HepG2 (cell line): ENCODE results near the gene PRR19. TPM values are rescaled to one million over a fixed set of nuclear protein-coding genes. Genes with fewer than 3 reads are reported as not detected.

ENCODE experiments used
- AKNA ChIP-seq: sonication (generic); formaldehyde crosslinking; IDR thresholded peaks from 2 replicates; pipeline ENCODE4 v1.4.0; 2020; ENCODE audit warnings: missing genetic modification reagents, borderline replicate concordance
- NR2F2 ChIP-seq: IDR thresholded peaks from 2 replicates; pipeline ENCODE4 v1.6.1; 2012; ENCODE audit warnings: low read depth, inconsistent platforms, borderline replicate concordance
- PATZ1 ChIP-seq: sonication (generic); formaldehyde crosslinking; IDR thresholded peaks from 2 replicates; pipeline ENCODE4 v1.4.0; 2020; ENCODE audit warnings: missing genetic modification reagents
- POLR2A ChIP-seq, 2 experiments: IDR thresholded peaks; 2 replicates each; pipeline ENCODE4 v1.6.1; 2011; ENCODE audit warnings: low read depth in 2 of 2, low read length in 2 of 2, mild to moderate bottlenecking in 1 of 2, moderate library complexity in 1 of 2; ENCODE audit not compliant: insufficient read depth in 1 of 2
- TARDBP ChIP-seq: sonication (generic); formaldehyde crosslinking; IDR thresholded peaks from 2 replicates; pipeline ENCODE4 v1.8.0; 2022; ENCODE audit warnings: mild to moderate bottlenecking, missing genetic modification reagents
- YEATS4 ChIP-seq: sonication (generic); formaldehyde crosslinking; IDR thresholded peaks from 2 replicates; pipeline ENCODE4 v1.4.0; 2020; ENCODE audit warnings: missing genetic modification reagents, borderline replicate concordance
- ZKSCAN8 ChIP-seq: IDR thresholded peaks from 2 replicates; pipeline ENCODE4 v1.6.1; 2016; ENCODE audit warnings: borderline replicate concordance, missing genetic modification reagents, missing compliant biosample characterization
- ZNF569 ChIP-seq: sonication (generic); formaldehyde crosslinking; IDR thresholded peaks from 2 replicates; pipeline ENCODE4 v1.5.0; 2020; ENCODE audit warnings: mild to moderate bottlenecking, missing genetic modification reagents, moderate library complexity, borderline replicate concordance
- ZNF788 ChIP-seq: sonication (generic); formaldehyde crosslinking; IDR thresholded peaks from 2 replicates; pipeline ENCODE4 v1.5.0; 2020; ENCODE audit warnings: mild to moderate bottlenecking, missing genetic modification reagents, borderline replicate concordance
- polyA plus RNA-seq, 8 experiments: library from polyadenylated mRNA; depleted of rRNA in 3 of 8; stranded (reverse) in 7 of 8; unstranded in 1 of 8; fragments of >200 nt; fragmentation: Illumina TruSeq in 4 of 8; extraction: Trizol in 4 of 8; gene quantifications; 2 replicates each; pipeline versions ENCODE4 v1.2.1 to v1.2.3, GENCODE V29; 2011 to 2016; ENCODE audit warnings: low read depth in 4 of 8, missing spikeins in 1 of 8, mixed read lengths in 1 of 8; ENCODE audit not compliant: insufficient read depth in 1 of 8
- total RNA-seq, 5 experiments: library from RNA; depleted of rRNA; stranded (reverse); fragments of >200 nt; fragmentation: Illumina TruSeq; extraction: Trizol; gene quantifications; 2 replicates each; pipeline ENCODE4 v1.2.3, GENCODE V29; 2016; ENCODE audit warnings: low read depth in 1 of 5
- TF ChIP-seq, protein P1 (sequence below): sonication (generic); formaldehyde crosslinking; IDR thresholded peaks from 2 replicates; pipeline ENCODE4 v1.5.0; 2020; ENCODE audit warnings: mild to moderate bottlenecking, missing genetic modification reagents
- TF ChIP-seq, protein P2 (sequence below): sonication (generic); formaldehyde crosslinking; conservative IDR thresholded peaks from 2 replicates; pipeline ENCODE4 v1.4.0; 2020; ENCODE audit warnings: mild to moderate bottlenecking, missing genetic modification reagents, moderate library complexity
- TF ChIP-seq, protein P3 (sequence below): sonication (generic); formaldehyde crosslinking; IDR thresholded peaks from 2 replicates; pipeline ENCODE4 v1.9.0; 2022; ENCODE audit warnings: missing genetic modification reagents, mild to moderate bottlenecking, borderline replicate concordance

Gene PRR19
- total and polyA plus RNA-seq, 2 of the 13 experiments (the other 11 are each of a cell fraction or from before 2014, with no cell fraction given) = 0.21 to 0.33 TPM

- no peak for TF ChIP-seq AKNA (CRISPR knock-in tag)
- TF ChIP-seq, protein P1, sequence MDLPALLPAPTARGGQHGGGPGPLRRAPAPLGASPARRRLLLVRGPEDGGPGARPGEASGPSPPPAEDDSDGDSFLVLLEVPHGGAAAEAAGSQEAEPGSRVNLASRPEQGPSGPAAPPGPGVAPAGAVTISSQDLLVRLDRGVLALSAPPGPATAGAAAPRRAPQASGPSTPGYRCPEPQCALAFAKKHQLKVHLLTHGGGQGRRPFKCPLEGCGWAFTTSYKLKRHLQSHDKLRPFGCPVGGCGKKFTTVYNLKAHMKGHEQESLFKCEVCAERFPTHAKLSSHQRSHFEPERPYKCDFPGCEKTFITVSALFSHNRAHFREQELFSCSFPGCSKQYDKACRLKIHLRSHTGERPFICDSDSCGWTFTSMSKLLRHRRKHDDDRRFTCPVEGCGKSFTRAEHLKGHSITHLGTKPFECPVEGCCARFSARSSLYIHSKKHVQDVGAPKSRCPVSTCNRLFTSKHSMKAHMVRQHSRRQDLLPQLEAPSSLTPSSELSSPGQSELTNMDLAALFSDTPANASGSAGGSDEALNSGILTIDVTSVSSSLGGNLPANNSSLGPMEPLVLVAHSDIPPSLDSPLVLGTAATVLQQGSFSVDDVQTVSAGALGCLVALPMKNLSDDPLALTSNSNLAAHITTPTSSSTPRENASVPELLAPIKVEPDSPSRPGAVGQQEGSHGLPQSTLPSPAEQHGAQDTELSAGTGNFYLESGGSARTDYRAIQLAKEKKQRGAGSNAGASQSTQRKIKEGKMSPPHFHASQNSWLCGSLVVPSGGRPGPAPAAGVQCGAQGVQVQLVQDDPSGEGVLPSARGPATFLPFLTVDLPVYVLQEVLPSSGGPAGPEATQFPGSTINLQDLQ (CRISPR knock-in tag) = no peak
- no peak for TF ChIP-seq ZNF788 (CRISPR knock-in tag)
- TF ChIP-seq POLR2A (IDR thresholded peaks at IDR 0.05; ENCODE audit: insufficient read depth in 1 of 2, low read depth in 2 of 2, low read length in 2 of 2) = peak; percentile 39 to 49; a peak in 2 of 4 replicates
- TF ChIP-seq, protein P2, sequence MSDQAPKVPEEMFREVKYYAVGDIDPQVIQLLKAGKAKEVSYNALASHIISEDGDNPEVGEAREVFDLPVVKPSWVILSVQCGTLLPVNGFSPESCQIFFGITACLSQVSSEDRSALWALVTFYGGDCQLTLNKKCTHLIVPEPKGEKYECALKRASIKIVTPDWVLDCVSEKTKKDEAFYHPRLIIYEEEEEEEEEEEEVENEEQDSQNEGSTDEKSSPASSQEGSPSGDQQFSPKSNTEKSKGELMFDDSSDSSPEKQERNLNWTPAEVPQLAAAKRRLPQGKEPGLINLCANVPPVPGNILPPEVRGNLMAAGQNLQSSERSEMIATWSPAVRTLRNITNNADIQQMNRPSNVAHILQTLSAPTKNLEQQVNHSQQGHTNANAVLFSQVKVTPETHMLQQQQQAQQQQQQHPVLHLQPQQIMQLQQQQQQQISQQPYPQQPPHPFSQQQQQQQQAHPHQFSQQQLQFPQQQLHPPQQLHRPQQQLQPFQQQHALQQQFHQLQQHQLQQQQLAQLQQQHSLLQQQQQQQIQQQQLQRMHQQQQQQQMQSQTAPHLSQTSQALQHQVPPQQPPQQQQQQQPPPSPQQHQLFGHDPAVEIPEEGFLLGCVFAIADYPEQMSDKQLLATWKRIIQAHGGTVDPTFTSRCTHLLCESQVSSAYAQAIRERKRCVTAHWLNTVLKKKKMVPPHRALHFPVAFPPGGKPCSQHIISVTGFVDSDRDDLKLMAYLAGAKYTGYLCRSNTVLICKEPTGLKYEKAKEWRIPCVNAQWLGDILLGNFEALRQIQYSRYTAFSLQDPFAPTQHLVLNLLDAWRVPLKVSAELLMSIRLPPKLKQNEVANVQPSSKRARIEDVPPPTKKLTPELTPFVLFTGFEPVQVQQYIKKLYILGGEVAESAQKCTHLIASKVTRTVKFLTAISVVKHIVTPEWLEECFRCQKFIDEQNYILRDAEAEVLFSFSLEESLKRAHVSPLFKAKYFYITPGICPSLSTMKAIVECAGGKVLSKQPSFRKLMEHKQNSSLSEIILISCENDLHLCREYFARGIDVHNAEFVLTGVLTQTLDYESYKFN = peak; percentile 81
- peak; percentile 72 for TF ChIP-seq PATZ1 (CRISPR knock-in tag)
- 0 out of 2 replicates have a peak, but pooled peaks have one; percentile 2 for TF ChIP-seq NR2F2
- TF ChIP-seq ZNF569 = no peak
- peak; percentile 9; the same call in 1 of the 2 replicates for TF ChIP-seq YEATS4 (CRISPR knock-in tag)
- no peak for TF ChIP-seq ZKSCAN8 (CRISPR knock-in tag)
- peak; percentile 5; the same call in 1 of the 2 replicates for TF ChIP-seq TARDBP (CRISPR knock-in tag)
- TF ChIP-seq, protein P3, sequence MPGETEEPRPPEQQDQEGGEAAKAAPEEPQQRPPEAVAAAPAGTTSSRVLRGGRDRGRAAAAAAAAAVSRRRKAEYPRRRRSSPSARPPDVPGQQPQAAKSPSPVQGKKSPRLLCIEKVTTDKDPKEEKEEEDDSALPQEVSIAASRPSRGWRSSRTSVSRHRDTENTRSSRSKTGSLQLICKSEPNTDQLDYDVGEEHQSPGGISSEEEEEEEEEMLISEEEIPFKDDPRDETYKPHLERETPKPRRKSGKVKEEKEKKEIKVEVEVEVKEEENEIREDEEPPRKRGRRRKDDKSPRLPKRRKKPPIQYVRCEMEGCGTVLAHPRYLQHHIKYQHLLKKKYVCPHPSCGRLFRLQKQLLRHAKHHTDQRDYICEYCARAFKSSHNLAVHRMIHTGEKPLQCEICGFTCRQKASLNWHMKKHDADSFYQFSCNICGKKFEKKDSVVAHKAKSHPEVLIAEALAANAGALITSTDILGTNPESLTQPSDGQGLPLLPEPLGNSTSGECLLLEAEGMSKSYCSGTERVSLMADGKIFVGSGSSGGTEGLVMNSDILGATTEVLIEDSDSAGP (CRISPR knock-in tag) = no peak
Measured at GRCh38 chr19:42253245-42254088, 48.5 kb upstream of the PRR19 start (continued).
